ENCODE measurements around the gene ADCK1. TPM values are rescaled to one million over a fixed set of nuclear protein-coding genes. Genes with fewer than 3 reads are reported as not detected.
"Not testable (repeated sequence)": the region's sequence is repeated elsewhere in the genome, so short reads cannot be mapped to it uniquely, and the experiment has no call there.

Gene ADCK1
- total RNA-seq, 4 donors from 2014 or later, result 7.8 to 22.3 (median 12.6) TPM

DNA sequence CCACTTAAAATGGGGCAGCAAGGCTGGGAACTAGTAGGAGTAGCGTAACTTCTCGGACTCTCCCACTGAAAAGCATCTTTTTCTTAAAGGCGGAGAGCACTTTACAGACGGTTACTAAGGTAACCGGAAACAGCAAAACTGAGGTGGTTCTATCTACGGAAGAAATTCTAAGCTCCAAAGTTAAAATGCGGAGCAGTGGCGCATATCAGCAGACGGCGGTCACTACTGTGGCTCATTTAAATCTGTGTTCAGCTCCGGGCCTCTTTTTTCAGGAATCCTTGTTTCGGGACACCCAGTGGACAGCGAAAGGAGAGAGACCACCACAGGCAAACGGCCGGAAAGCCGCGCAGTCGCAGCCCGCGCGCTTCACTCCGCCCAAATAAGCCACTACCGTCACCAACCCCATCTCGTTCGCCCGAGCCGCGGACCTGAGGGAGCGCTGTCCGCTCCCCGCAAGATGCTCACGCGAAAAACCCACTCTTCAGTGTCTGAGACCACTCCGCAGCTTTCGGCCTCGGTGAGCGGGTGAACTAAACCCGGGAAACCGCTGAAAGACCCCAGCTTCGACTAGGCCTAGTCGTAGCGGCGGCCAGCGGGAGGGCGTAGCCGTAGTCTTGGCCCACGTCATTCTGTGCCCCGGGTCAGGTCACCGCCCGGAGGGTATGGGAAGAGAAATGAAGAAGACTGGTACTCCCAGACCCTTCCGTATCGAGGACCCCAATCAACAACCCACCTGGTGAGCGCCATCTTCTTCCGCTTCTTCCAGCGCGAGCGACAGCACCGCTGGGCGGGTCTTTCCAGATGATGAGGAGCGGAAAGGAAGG is 39.3 kb upstream of the ADCK1 start, which contains the start of gene SNW1:
TSS of gene SNW1 (minus strand) at position 776 of the 824 bp plus-strand sequence. CDS start at position 747, 29 bp downstream.
- intact Hi-C loops (cut with DNase I; ENCODE audit: low total_unique reads), result no loop called here
- 0% methylated on average over 2 to 57 of the region's 60 CpGs for WGBS, 2 donors (ENCODE audit: low coverage in 1 of 2)

GRCh38 chr14:77761205-77761931 is 38.5 kb upstream of the ADCK1 start:
- Histone ChIP-seq H3K27me3 (no peaks in the 10 kb centered on the region), H3K9me3 (no peaks in the 10 kb centered on the region), H3K27ac (peak overlapping the region; percentile 89 to 97 (median 91)), H3K4me1 (peaks cover 0 to 37% (median 21%) of the 10 kb centered on the region in 4 donors), H3K36me3 (no peaks in the 10 kb centered on the region), H3K4me3 (peak overlapping the region; percentile 19 to 96 (median 74))
- 3 to 28% methylated on average over 3 to 24 of the region's 24 CpGs for WGBS, 2 donors (ENCODE audit: low coverage in 1 of 2)
- in situ Hi-C loops (cut with MboI; ENCODE audit: low pct_ligation_motif_present in 1 of 4, low pct_unique_long_range_greater_than_20kb in 1 of 4, low sequenced_read_pairs in 3 of 4), result no loop called here
- intact Hi-C loops (cut with DNase I; ENCODE audit: low total_unique reads), result no loop called here
- peak; percentile 13 for DNase-seq
- no peak for TF ChIP-seq POLR2A (IDR thresholded peaks at IDR 0.05)
- TF ChIP-seq POLR2AphosphoS5 (IDR thresholded peaks at IDR 0.05), result no peak
- peak in 2 of 5 experiments; percentile 6 to 9 for TF ChIP-seq CTCF (IDR thresholded peaks at IDR 0.05)

More for the DNA sequence above, 39.3 kb upstream of the ADCK1 start, which contains the start of gene SNW1:
- Histone ChIP-seq H3K4me3 (peak within 1 kb of the TSS; percentile 61 to 96 (median 74)), H3K4me1 (peaks cover 0 to 37% (median 21%) of the 10 kb centered on the region in 4 donors), H3K27me3 (no peaks in the 10 kb centered on the region), H3K27ac (peak within 1 kb of the TSS; percentile 89 to 97 (median 91)), H3K9me3 (no peaks in the 10 kb centered on the region), H3K36me3 (no peaks in the 10 kb centered on the region)
- in situ Hi-C loops (cut with MboI; ENCODE audit: low pct_ligation_motif_present in 1 of 4, low pct_unique_long_range_greater_than_20kb in 1 of 4, low sequenced_read_pairs in 3 of 4), result no loop called here
- DNase-seq, result peak; percentile 93
- TF ChIP-seq CTCF (IDR thresholded peaks at IDR 0.05) (no peak), POLR2A (IDR thresholded peaks at IDR 0.05) (peak; percentile 85), POLR2AphosphoS5 (IDR thresholded peaks at IDR 0.05) (peak; percentile 66 to 93 (median 90))

DNA sequence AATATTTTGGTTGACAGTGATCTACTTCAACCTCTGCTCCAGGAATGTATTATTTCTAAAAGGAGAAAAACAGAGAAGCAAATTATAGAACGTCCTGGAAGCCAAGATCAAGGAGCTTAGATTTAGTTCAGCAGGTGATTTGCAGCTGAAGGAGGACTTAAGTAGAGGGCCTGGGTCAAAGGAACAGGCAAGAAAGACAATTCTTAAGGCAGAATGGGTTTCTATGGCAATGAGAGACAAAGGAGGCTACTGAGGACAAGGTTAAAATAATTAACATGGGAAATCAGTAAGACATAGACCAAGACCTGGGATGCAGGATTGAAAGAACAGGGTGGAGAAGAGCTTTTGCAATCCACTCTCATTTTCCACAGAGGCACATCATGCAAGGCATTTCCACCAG is 36.6 kb upstream of the ADCK1 start:
- Histone ChIP-seq H3K36me3 (no peaks in the 10 kb centered on the region), H3K27ac (no peak overlapping the region), H3K27me3 (no peaks in the 10 kb centered on the region), H3K4me3 (no peak overlapping the region), H3K4me1 (peaks cover 0 to 26% (median 21%) of the 10 kb centered on the region in 4 donors), H3K9me3 (no peaks in the 10 kb centered on the region)
- no peak for DNase-seq
- TF ChIP-seq POLR2A (IDR thresholded peaks at IDR 0.05), result no peak
- no peak for TF ChIP-seq CTCF (IDR thresholded peaks at IDR 0.05)
- TF ChIP-seq POLR2AphosphoS5 (IDR thresholded peaks at IDR 0.05), result no peak
- TF ChIP-seq EP300 (IDR thresholded peaks at IDR 0.05; ENCODE audit: low read depth), result no peak
- intact Hi-C loops (cut with DNase I; ENCODE audit: low total_unique reads) (no loop called here), in situ Hi-C loops (cut with MboI; ENCODE audit: low pct_ligation_motif_present in 1 of 4, low pct_unique_long_range_greater_than_20kb in 1 of 4, low sequenced_read_pairs in 3 of 4) (no loop called here)
- 73 to 80% methylated on average over 1 of the region's 1 CpG for WGBS, 2 donors (ENCODE audit: low coverage in 1 of 2)

DNA sequence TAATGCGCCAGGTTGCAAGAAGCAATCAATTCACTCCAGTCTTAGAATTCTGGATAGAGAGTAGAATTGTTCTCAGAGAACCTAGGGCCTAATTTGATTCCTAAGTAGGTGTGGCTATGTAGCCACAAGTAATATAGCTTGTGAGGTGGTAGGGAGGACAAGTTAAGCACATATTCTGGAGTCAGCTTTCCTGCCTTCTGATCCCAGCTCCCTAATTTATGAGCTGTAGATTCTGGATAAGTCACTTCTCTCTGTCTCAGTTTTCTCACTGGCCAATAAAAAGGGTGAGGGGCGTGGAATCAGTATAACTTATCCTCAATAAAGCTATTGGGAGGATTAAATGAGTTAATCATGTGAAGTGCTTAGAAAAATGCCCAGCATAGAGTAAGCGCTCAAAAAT is 35.9 kb upstream of the ADCK1 start:
- DNase-seq, result no peak
- no peak for TF ChIP-seq CTCF (IDR thresholded peaks at IDR 0.05)
- no peak for TF ChIP-seq POLR2A (IDR thresholded peaks at IDR 0.05)
- TF ChIP-seq POLR2AphosphoS5 (IDR thresholded peaks at IDR 0.05), result no peak
- TF ChIP-seq EP300 (IDR thresholded peaks at IDR 0.05; ENCODE audit: low read depth), result no peak
- no peaks in the 10 kb centered on the region for H3K9me3 ChIP-seq
- H3K36me3 ChIP-seq, result no peaks in the 10 kb centered on the region
- H3K27ac ChIP-seq, result no peak overlapping the region
- WGBS, 2 donors (ENCODE audit: low coverage in 1 of 2), result 86 to 87% methylated on average over 2 to 3 of the region's 3 CpGs
- in situ Hi-C loops (cut with MboI; ENCODE audit: low pct_ligation_motif_present in 1 of 4, low pct_unique_long_range_greater_than_20kb in 1 of 4, low sequenced_read_pairs in 3 of 4) (no loop called here), intact Hi-C loops (cut with DNase I; ENCODE audit: low total_unique reads) (no loop called here)
- peaks cover 0 to 20% (median 16%) of the 10 kb centered on the region in 4 donors for H3K4me1 ChIP-seq
- H3K27me3 ChIP-seq, result no peaks in the 10 kb centered on the region
- H3K4me3 ChIP-seq, result no peak overlapping the region

GRCh38 chr14:77768442-77769069 is 31.4 kb upstream of the ADCK1 start:
- intact Hi-C loops (cut with DNase I; ENCODE audit: low total_unique reads); H3K36me3 ChIP-seq; H3K27ac ChIP-seq; H3K27me3 ChIP-seq; DNase-seq; H3K4me1 ChIP-seq; H3K9me3 ChIP-seq; H3K4me3 ChIP-seq; in situ Hi-C loops (cut with MboI; ENCODE audit: low pct_ligation_motif_present in 1 of 4, low pct_unique_long_range_greater_than_20kb in 1 of 4, low sequenced_read_pairs in 3 of 4): not testable (repeated sequence)
- 37 to 67% methylated on average over 2 of the region's 2 CpGs for WGBS, 2 donors (ENCODE audit: low coverage in 1 of 2)

DNA sequence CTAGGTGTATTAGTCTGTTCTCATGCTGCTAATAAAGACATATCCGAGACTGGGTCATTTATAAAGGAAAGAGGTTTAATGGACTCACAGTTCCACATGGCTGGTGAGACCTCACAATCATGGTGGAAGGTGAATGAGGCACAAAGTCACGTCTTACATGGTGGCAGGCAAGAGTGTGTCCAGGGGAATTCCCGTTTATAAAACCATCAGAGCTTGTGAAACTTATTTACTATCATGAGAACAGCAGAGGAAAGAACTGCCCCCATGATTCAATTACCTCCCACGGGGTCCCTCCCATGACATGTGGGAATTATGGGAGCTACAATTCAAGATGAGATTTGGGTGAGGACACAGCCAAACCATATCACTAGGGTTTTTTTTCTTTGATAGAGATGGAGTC is 25.9 kb upstream of the ADCK1 start:
- H3K27me3 ChIP-seq; H3K36me3 ChIP-seq; H3K27ac ChIP-seq; DNase-seq; in situ Hi-C loops (cut with MboI; ENCODE audit: low pct_ligation_motif_present in 1 of 4, low pct_unique_long_range_greater_than_20kb in 1 of 4, low sequenced_read_pairs in 3 of 4); H3K4me3 ChIP-seq; intact Hi-C loops (cut with DNase I; ENCODE audit: low total_unique reads); H3K4me1 ChIP-seq; H3K9me3 ChIP-seq: not testable (repeated sequence)
- 77 to 80% methylated on average over 1 to 4 of the region's 4 CpGs for WGBS, 2 donors (ENCODE audit: low coverage in 1 of 2)

Data from transverse colon (tissue), 4 donors.